ENCODE results near the gene BIN1.

DNA sequence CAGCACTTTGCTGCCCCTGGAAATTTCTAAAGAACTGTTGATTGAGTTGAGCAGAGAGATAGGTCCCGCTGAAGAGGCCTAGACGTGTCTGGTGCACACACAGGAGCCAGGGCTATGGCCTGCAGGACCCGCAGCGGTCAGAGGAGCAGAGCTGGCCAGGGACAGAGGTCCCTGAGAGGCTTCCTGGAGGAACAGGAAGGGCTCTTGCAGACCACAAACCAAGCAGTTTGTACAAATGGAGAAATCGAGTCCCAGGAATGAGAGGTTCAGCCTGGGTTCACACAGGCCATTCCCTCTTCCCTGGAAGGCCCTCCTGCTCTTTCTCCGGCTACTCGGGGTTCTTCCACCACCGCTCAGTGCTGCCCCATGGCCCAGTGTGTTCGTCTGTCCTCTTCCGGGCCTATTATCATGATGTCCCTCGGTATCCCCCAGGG is 1.2 kb upstream of the BIN1 start:
- TF ChIP-seq, protein P1, sequence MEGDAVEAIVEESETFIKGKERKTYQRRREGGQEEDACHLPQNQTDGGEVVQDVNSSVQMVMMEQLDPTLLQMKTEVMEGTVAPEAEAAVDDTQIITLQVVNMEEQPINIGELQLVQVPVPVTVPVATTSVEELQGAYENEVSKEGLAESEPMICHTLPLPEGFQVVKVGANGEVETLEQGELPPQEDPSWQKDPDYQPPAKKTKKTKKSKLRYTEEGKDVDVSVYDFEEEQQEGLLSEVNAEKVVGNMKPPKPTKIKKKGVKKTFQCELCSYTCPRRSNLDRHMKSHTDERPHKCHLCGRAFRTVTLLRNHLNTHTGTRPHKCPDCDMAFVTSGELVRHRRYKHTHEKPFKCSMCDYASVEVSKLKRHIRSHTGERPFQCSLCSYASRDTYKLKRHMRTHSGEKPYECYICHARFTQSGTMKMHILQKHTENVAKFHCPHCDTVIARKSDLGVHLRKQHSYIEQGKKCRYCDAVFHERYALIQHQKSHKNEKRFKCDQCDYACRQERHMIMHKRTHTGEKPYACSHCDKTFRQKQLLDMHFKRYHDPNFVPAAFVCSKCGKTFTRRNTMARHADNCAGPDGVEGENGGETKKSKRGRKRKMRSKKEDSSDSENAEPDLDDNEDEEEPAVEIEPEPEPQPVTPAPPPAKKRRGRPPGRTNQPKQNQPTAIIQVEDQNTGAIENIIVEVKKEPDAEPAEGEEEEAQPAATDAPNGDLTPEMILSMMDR (IDR thresholded peaks at IDR 0.05 in 4 of 5, conservative IDR thresholded peaks at IDR 0.05 in 1 of 5): no peak
- no peak for TF ChIP-seq POLR2A (IDR thresholded peaks at IDR 0.05)

Data from gastrocnemius medialis (tissue), 4 donors.